ENCODE results near the gene ZNF654. TPM values are rescaled to one million over a fixed set of nuclear protein-coding genes. Genes with fewer than 3 reads are reported as not detected.

Gene ZNF654
- total RNA-seq, 1 experiment from 2014 or later, result 6.8 TPM

- intact Hi-C loops (cut with micrococcal nuclease; ENCODE audit: unreplicated experiment), result no loop called here
Observed at GRCh38 chr3:88150371-88150770, 91.3 kb downstream of the ZNF654 start.

GRCh38 chr3:88150806-88151205 is 91.8 kb downstream of the ZNF654 start:
- intact Hi-C loops (cut with micrococcal nuclease; ENCODE audit: unreplicated experiment), result no loop called here
- Mint-ChIP-seq H3K4me3 (ENCODE audit: unreplicated experiment) (peak overlapping the region; percentile 95), H3K36me3 (ENCODE audit: insufficient read depth, unreplicated experiment) (peaks cover 26% of the 10 kb centered on the region), H3K9me3 (ENCODE audit: unreplicated experiment) (no peaks in the 10 kb centered on the region), H3K4me1 (ENCODE audit: low read depth, unreplicated experiment) (peaks cover 6% of the 10 kb centered on the region), H3K27me3 (ENCODE audit: insufficient read depth, unreplicated experiment) (no peaks in the 10 kb centered on the region), H3K27ac (ENCODE audit: unreplicated experiment) (peak overlapping the region; percentile 96)
- no TSS peak for BruUV-seq (replicated peaks)
- Histone ChIP-seq H3K27me3 (replicated peaks; ENCODE audit: control insufficient read depth, insufficient read depth, low read length) (no peaks in the 10 kb centered on the region), H3K4me1 (no peaks in the 10 kb centered on the region), H3K4me3 (ENCODE audit: low read depth, low read length) (peak overlapping the region; percentile 70), H3K36me3 (ENCODE audit: control insufficient read depth, insufficient read depth, low read length) (no peaks in the 10 kb centered on the region), H3K9me3 (no peaks in the 10 kb centered on the region)
- POLR2A ChIA-PET, result interaction anchor here (0.6 kb wide), 1 partner anchor 1239 kb away, joined by 13 read pairs; no protein-coding TSS in a partner anchor
- TF ChIP-seq CTCF (IDR thresholded peaks at IDR 0.05; ENCODE audit: insufficient read depth in 1 of 2, low read depth in 1 of 2, low read length in 1 of 2, severe bottlenecking in 1 of 2, unreplicated experiment in 1 of 2), result no peak
- DNase-seq, result no peak
- CTCF ChIA-PET, result no interaction called here

More at GRCh38 chr3:88150371-88150770, 91.3 kb downstream of the ZNF654 start:
- H3K4me1 ChIP-seq, result no peaks in the 10 kb centered on the region
- ChIA-PET POLR2A (interaction anchor here (0.6 to 1.2 kb wide), 2 partner anchors 91 to 1240 kb away, joined by 5 to 13 read pairs; partner anchors contain the start of genes CGGBP1 and ZNF654), CTCF (no interaction called here)
- H3K27me3 ChIP-seq (replicated peaks; ENCODE audit: control insufficient read depth, insufficient read depth, low read length), result no peaks in the 10 kb centered on the region
- peaks cover 6% of the 10 kb centered on the region for H3K4me1 Mint-ChIP-seq (ENCODE audit: low read depth, unreplicated experiment)
- peak overlapping the region; percentile 70 for H3K4me3 ChIP-seq (ENCODE audit: low read depth, low read length)
- H3K27ac Mint-ChIP-seq (ENCODE audit: unreplicated experiment), result peak overlapping the region; percentile 96
- H3K36me3 Mint-ChIP-seq (ENCODE audit: insufficient read depth, unreplicated experiment), result peaks cover 22% of the 10 kb centered on the region
- H3K9me3 ChIP-seq, result no peaks in the 10 kb centered on the region
- H3K9me3 Mint-ChIP-seq (ENCODE audit: unreplicated experiment), result no peaks in the 10 kb centered on the region
- H3K36me3 ChIP-seq (ENCODE audit: control insufficient read depth, insufficient read depth, low read length), result no peaks in the 10 kb centered on the region
- no peak for DNase-seq
- H3K27me3 Mint-ChIP-seq (ENCODE audit: insufficient read depth, unreplicated experiment), result no peaks in the 10 kb centered on the region
- no peak for TF ChIP-seq CTCF (IDR thresholded peaks at IDR 0.05; ENCODE audit: insufficient read depth in 1 of 2, low read depth in 1 of 2, low read length in 1 of 2, severe bottlenecking in 1 of 2, unreplicated experiment in 1 of 2)
- BruUV-seq (replicated peaks), result TSS peak; percentile 51
- H3K4me3 Mint-ChIP-seq (ENCODE audit: unreplicated experiment), result peak overlapping the region; percentile 95

GRCh38 chr3:88151358-88151757 is 92.3 kb downstream of the ZNF654 start:
- Mint-ChIP-seq H3K9me3 (ENCODE audit: unreplicated experiment) (no peaks in the 10 kb centered on the region), H3K27me3 (ENCODE audit: insufficient read depth, unreplicated experiment) (no peaks in the 10 kb centered on the region), H3K36me3 (ENCODE audit: insufficient read depth, unreplicated experiment) (peaks cover 32% of the 10 kb centered on the region), H3K4me1 (ENCODE audit: low read depth, unreplicated experiment) (peaks cover 6% of the 10 kb centered on the region), H3K27ac (ENCODE audit: unreplicated experiment) (peak overlapping the region; percentile 55), H3K4me3 (ENCODE audit: unreplicated experiment) (peak overlapping the region; percentile 95)
- no peak for DNase-seq
- CTCF ChIA-PET, result no interaction called here
- intact Hi-C loops (cut with micrococcal nuclease; ENCODE audit: unreplicated experiment), result no loop called here
- no peaks in the 10 kb centered on the region for H3K36me3 ChIP-seq (ENCODE audit: control insufficient read depth, insufficient read depth, low read length)
- BruUV-seq (replicated peaks), result no TSS peak
- peak overlapping the region; percentile 24 for H3K4me3 ChIP-seq (ENCODE audit: low read depth, low read length)
- no peak for TF ChIP-seq CTCF (IDR thresholded peaks at IDR 0.05; ENCODE audit: insufficient read depth in 1 of 2, low read depth in 1 of 2, low read length in 1 of 2, severe bottlenecking in 1 of 2, unreplicated experiment in 1 of 2)
- POLR2A ChIA-PET, result no interaction called here
- H3K9me3 ChIP-seq, result no peaks in the 10 kb centered on the region
- no peaks in the 10 kb centered on the region for H3K4me1 ChIP-seq
- H3K27me3 ChIP-seq (replicated peaks; ENCODE audit: control insufficient read depth, insufficient read depth, low read length), result no peaks in the 10 kb centered on the region
